NCI-H187 treated with DMSO at 0.1 percent for 48 hours (cell line): ENCODE measurements around the gene MYO15B.
A peak's percentile ranks its signal among the peaks of the same experiment; 100 is the strongest.

Experiments used
- DNase-seq: peaks from one replicate; lab custom pipeline; 2025; lab: John Stamatoyannopoulos, UW

Gene MYO15B

GRCh38 chr17:75587675-75588595, at the start of gene MYO15B:
TSS of gene MYO15B (plus strand) at chr17:75587800. CDS start at chr17:75588058, 258 bp downstream.
- DNase-seq, result no peak

- no peak for DNase-seq
These were observed 47.5 kb upstream of the MYO15B start for GRCh38 chr17:75539967-75540729.

DNA sequence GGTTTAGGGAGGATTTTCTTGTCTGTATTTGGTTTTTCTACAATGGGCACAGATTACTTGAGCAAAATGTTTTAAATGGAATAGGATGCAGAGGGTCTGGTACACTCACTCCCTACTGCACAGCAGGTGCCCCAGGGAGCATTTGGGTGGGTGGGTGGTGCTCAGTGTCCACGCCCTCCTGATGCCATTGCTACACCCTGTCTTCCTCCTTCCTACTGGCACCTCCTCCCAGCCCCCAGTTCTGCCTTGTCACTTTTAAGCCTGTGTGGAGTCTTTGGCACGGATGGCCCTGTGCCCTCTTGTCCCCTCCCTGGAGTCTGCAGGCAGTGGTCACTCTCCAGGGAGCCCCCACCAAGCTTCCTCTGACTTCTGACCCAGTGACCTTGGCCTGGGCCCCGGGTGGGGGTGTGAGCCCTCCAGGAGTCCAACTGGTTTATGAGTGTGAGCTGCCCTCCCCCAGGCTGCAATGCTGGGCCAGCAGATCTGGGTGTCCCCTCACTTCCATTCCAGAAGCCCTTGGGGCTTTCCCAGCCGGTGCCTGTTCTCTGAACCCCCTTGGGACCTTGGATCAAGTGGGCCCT, 46.6 kb upstream of the MYO15B start:
- no peak for DNase-seq

- no peak for DNase-seq
These were observed 45.4 kb upstream of the MYO15B start for GRCh38 chr17:75542229-75542628.

- DNase-seq, result no peak
These were observed 44.8 kb upstream of the MYO15B start for GRCh38 chr17:75542728-75543336.

- DNase-seq, result no peak
These were observed 43.4 kb upstream of the MYO15B start for GRCh38 chr17:75544250-75544649.

GRCh38 chr17:75546181-75546580, 41.4 kb upstream of the MYO15B start:
- DNase-seq, result no peak

DNA sequence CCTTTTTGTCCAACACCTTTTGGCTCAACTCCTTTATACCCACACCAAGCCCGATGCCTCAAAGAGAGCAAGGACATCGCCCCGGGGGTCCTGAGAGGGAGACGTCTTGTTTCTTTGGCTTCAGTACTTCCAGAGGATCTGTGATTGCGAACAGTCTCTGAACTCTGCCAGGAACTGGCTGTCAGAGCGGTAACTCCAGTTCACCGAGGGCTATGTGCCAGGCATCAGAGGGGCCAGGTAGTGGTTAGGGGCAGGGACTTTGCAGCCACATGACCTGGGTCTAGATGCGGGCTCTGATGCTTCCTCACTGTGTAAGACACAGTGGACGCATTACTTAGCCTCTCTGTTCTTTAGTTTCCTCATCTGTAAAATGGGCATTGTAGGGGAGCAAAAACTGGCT, 40.5 kb upstream of the MYO15B start:
- no peak for DNase-seq

GRCh38 chr17:75548813-75549212, 38.8 kb upstream of the MYO15B start:
- no peak for DNase-seq

DNA sequence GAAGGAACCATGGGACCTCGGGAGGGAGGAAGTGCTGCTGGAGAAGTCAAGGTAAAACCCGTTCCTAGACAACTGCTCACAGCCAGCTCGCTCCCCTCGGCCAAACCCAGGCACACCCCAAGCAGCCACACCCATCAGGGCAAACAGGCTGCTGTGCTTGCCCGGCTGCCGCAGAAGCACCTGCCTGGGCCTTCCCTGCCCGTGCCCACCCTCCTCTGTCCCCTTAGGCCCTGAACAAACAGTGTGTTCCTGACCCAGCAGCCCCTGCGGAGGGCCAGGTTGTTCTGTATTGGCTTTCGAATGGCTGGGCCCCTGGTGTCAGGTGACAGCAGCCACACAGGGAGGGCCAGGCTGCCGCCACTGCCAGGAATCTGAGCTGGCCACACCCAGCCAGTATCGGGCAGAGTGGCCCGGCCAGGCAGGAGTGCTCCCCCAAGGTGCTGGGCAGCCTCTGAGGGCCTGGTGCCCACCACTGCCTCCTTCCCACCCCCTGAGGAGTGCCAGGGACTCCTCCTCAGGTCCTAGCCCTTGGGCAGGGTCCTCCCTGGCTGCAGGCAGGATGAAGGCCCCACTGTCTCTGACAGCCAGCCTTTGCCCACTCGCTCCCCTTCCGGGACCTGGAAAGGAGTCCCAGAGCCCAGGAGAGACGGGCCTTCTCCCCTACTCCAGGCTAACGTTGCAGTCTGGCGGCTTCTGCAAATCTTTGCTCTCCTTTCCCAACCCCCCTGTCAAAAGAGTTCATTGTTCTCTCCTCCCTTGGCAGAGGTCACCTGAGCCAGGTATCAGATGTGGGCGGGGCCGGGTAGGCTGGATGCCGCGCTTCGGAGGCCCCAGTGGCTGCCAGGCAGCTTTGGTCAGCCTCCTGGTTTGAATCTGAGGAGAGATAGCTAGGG, 38.1 kb upstream of the MYO15B start:
- DNase-seq, result peak; percentile 42

DNA sequence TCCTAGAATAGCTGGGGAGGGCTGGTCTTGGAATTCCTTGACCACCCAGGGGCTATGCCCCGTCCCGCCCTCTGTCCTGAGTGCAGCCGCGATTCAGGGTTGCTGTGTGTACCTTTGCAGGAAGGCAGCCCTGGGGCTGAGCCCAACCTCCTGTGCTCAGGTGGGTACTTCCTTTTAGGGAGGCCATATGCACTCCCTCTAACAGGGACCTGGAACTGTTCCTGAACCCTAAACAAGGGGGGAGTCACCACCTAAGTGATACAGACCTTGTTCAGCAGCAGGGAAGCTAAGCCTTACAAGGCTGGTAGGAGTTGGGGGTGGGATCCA, 37.5 kb upstream of the MYO15B start:
- DNase-seq, result no peak

DNA sequence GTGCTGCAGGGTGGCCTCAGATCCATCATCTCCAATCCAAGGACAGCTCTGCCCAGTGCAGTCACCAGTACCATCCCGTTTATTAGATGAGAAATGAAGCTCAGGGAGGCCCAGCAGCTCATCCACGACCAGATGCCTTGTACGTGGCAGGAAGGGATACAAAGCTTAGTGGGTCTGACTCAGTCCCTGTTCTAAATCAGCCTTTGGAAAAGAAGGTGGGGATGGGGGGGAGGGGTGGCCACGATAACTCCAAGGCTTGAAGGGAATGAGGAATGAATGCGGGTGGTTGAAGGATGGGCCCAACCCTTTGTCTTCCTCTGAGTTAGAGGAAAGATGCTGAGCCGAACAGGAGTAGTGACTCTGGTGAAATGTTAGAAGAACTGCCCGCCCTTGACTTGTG, 36.3 kb upstream of the MYO15B start:
- no peak for DNase-seq

GRCh38 chr17:75552425-75553294, 34.9 kb upstream of the MYO15B start:
- DNase-seq, result no peak

GRCh38 chr17:75553295-75554110, 34.1 kb upstream of the MYO15B start:
- no peak for DNase-seq

DNA sequence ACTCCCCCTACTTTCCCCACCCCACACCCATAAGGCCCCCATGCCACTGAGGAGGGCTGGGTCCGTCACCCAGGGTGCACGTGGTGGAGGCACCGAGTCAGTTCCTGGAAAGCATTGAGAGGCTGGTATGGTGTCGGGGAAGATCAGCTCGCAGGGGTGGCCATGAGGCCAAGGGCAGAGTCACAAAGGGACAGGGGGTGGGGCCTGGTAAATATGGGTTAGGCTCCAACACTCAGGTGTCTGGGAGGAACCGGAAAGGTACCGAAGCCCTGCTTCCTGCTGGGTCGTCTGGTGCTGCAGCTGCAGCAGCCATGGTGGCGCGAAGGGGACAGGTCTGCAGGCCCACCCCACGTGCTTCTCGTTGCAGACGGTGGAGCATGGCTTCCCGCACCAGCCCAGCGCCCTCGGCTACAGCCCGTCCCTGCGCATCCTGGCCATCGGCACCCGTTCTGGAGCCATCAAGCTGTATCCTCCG, 31.9 kb upstream of the MYO15B start:
- DNase-seq, result no peak

- DNase-seq, result no peak
These were observed 30.3 kb upstream of the MYO15B start for GRCh38 chr17:75557075-75557851.

DNA sequence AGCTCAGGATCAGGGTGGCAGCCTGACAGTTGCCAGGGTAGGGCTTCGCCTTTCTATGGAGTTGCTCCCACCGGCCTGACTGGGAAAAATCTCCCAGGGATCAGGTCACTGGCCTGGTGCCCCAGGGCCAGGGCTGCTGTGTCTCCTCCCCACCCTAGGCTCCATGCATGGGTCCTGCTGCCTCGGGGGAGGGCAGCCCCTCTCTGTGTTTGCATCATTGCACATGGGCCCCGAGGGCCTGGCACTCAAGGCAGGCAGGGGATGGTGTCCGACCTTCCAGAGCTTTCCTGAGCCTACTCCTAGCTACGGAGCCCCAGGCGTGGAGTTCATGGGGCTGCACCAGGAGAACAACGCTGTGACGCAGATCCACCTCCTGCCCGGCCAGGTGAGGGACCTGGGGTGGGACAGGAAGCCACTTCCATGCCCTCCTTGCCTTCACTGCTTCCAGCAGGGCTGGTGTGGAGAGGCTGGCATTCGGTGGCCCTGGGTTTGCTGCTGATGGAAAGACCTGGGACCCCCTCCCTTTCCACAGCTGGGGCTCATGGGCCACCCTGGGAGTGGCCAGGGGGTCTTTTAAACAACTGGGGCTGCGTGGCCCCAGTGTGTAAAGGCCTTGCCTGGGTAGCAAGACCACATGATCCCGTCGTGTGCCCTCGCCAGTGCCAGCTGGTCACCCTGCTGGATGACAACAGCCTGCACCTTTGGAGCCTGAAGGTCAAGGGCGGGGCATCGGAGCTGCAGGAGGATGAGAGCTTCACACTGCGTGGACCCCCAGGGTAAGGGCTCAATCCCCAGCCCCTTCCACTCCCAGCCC, 29.5 kb upstream of the MYO15B start:
- DNase-seq, result no peak
